H1 (cell line): ENCODE results near the gene CSDE1.

Experiments used
- CTCF ChIP-seq, 3 experiments: IDR thresholded peaks; 1 replicate in 2 of 3; 2 replicates in 1 of 3; pipeline versions ENCODE4 v1.5.1 to v1.6.1; 2011; ENCODE audit warnings: low read length in 3 of 3, mild to moderate bottlenecking in 3 of 3, inconsistent platforms in 2 of 3, low read depth in 1 of 3, moderate library complexity in 1 of 3; ENCODE audit not compliant: insufficient read depth in 1 of 3; ENCODE audit errors: control extremely low read depth in 1 of 3
- NRF1 ChIP-seq: IDR thresholded peaks from 2 replicates; pipeline ENCODE4 v1.6.1; 2011; ENCODE audit warnings: mild to moderate bottlenecking, low read depth, low read length, improper control_type of control experiment
- POLR2AphosphoS5 ChIP-seq: IDR thresholded peaks from 2 replicates; pipeline ENCODE4 v1.6.1; 2011; ENCODE audit warnings: low read depth, low read length

GRCh38 chr1:114740331-114740730, 17.5 kb downstream of the CSDE1 start:
- no peak for TF ChIP-seq CTCF (IDR thresholded peaks at IDR 0.05; ENCODE audit: control extremely low read depth in 1 of 3, insufficient read depth in 1 of 3, low read depth in 1 of 3, low read length in 3 of 3)
- no peak for TF ChIP-seq NRF1
- no peak for TF ChIP-seq POLR2AphosphoS5
